Skeletal muscle tissue (tissue), 4 donors: Measurements from ENCODE around the gene SEMA4C. TPM values are rescaled to one million over a fixed set of nuclear protein-coding genes. Genes with fewer than 3 reads are reported as not detected.
A peak's percentile ranks its signal among the peaks of the same experiment; 100 is the strongest.
"Not testable (repeated sequence)": the region's sequence is repeated elsewhere in the genome, so short reads cannot be mapped to it uniquely, and the experiment has no call there.

Experiments
- H3K27ac ChIP-seq: one replicate; pipeline ENCODE4 v1.7.0; 2013; ENCODE audit warnings: mild to moderate bottlenecking, low read depth, low read length, inconsistent platforms
- H3K27me3 ChIP-seq, 3 donors: one replicate each; pipeline ENCODE4 v1.7.0; 2013; ENCODE audit warnings: low read length in 3 of 3; ENCODE audit not compliant: control insufficient read depth in 3 of 3, insufficient read depth in 3 of 3
- H3K36me3 ChIP-seq, 3 donors: one replicate each; pipeline ENCODE4 v1.7.0; 2013; ENCODE audit warnings: low read length in 3 of 3; ENCODE audit not compliant: control insufficient read depth in 3 of 3, insufficient read depth in 3 of 3
- H3K4me1 ChIP-seq, 3 donors: one replicate each; pipeline ENCODE4 v1.7.0; 2013; ENCODE audit warnings: low read length in 3 of 3, mild to moderate bottlenecking in 3 of 3; ENCODE audit not compliant: control insufficient read depth in 3 of 3, insufficient read depth in 3 of 3
- H3K4me3 ChIP-seq, 3 donors: one replicate each; pipeline ENCODE4 v1.7.0; 2013; ENCODE audit warnings: low read length in 3 of 3
- H3K9ac ChIP-seq, 3 donors: one replicate each; pipeline ENCODE4 v1.7.0; 2013; ENCODE audit warnings: low read length in 3 of 3, mild to moderate bottlenecking in 3 of 3, moderate library complexity in 2 of 3, low read depth in 1 of 3
- H3K9me3 ChIP-seq, 3 donors: one replicate each; pipeline ENCODE4 v1.7.0; 2013; ENCODE audit warnings: low read length in 3 of 3; ENCODE audit not compliant: control insufficient read depth in 3 of 3
- total RNA-seq: library from RNA; depleted of rRNA; stranded (reverse); fragments of >200 nt; gene quantifications from one replicate; pipeline ENCODE4 v1.2.3, GENCODE V29; 2014
- donor health status: Osteomylitis.

SEMA4C gene
- total RNA-seq, 1 donor from 2014 or later = 29.7 TPM

GRCh38 chr2:96890726-96891385 lies 21.0 kb upstream of the SEMA4C start:
- no peak overlapping the region for H3K4me3 ChIP-seq
- H3K27ac ChIP-seq = no peak overlapping the region
- no peaks in the 10 kb centered on the region for H3K27me3 ChIP-seq
- H3K9me3 ChIP-seq = no peaks in the 10 kb centered on the region
- peak overlapping the region in 1 of 3 donors; percentile 66 for H3K9ac ChIP-seq
- no peaks in the 10 kb centered on the region for H3K36me3 ChIP-seq
- H3K4me1 ChIP-seq = peaks cover 67 to 72% (median 68%) of the 10 kb centered on the region in 3 donors

DNA sequence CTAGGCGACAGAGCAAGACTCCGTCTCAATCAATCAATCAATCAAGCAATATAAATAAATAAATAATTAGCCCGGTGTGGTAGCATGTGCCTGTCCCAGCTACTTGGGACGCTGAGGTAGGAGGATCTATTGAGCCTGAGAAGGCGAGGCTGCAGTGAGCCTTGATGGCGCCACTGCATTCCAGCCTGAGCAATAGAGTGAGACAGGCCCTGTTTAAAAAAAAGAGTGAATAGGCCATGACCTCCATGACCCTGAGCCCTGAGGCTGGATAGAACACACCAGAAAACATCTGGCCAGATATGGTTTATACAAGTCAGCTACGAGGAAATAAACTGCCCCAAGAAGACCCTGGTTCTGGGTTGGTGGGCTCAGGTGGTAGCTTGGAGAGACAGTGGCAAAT lies 20.4 kb upstream of the SEMA4C start:
- Histone ChIP-seq H3K9ac (no peak overlapping the region), H3K4me3 (no peak overlapping the region), H3K36me3 (no peaks in the 10 kb centered on the region), H3K9me3 (no peaks in the 10 kb centered on the region), H3K27me3 (no peaks in the 10 kb centered on the region), H3K4me1 (peaks cover 61 to 66% (median 64%) of the 10 kb centered on the region in 3 donors), H3K27ac (no peak overlapping the region)

- H3K9me3 ChIP-seq, H3K9ac ChIP-seq, H3K36me3 ChIP-seq, H3K27ac ChIP-seq, H3K27me3 ChIP-seq, H3K4me3 ChIP-seq: not testable (repeated sequence)
- peaks cover 55 to 64% (median 59%) of the 10 kb centered on the region in 3 donors for H3K4me1 ChIP-seq
Observed at GRCh38 chr2:96889502-96889901, 19.6 kb upstream of the SEMA4C start.

- no peaks in the 10 kb centered on the region for H3K9me3 ChIP-seq
- H3K27ac ChIP-seq = peak overlapping the region; percentile 61
- H3K4me3 ChIP-seq = peak overlapping the region in 1 of 3 donors; percentile 21
- H3K27me3 ChIP-seq = no peaks in the 10 kb centered on the region
- H3K36me3 ChIP-seq = no peaks in the 10 kb centered on the region
- peak overlapping the region; percentile 29 to 69 (median 51) for H3K9ac ChIP-seq
- peaks cover 49 to 57% (median 52%) of the 10 kb centered on the region in 3 donors for H3K4me1 ChIP-seq
Observed at GRCh38 chr2:96888072-96889011, 18.5 kb upstream of the SEMA4C start.

DNA sequence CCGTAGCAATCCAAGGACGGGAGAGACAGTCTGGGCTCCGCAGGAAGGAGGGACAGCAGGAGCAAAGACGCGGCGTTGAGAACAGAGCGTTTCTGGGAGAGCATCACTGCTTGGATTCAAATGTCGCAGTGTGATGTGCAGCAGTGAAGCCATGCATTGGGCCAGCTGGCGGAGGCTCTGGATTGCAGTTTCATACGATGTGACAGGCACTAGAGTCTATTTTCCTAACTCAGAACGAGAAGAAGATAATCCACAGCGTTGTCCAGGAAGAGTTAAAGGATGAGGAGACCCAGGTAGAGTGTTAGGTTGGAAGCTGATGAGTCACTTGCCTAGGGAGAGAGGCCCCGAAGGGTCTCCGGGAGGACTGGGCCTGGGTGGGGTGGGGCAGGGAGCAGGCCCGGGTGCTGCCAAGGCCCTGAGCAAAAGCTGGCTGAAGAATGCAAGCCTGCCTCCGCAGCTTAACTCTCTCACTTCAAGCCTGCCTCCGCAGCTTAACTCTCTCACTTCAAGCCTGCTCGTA lies 17.7 kb upstream of the SEMA4C start:
- peak overlapping the region; percentile 61 for H3K27ac ChIP-seq
- H3K9me3 ChIP-seq = no peaks in the 10 kb centered on the region
- H3K27me3 ChIP-seq = no peaks in the 10 kb centered on the region
- H3K4me1 ChIP-seq = peaks cover 42 to 51% (median 44%) of the 10 kb centered on the region in 3 donors
- H3K36me3 ChIP-seq = no peaks in the 10 kb centered on the region
- H3K9ac ChIP-seq = peak overlapping the region in 1 of 3 donors; percentile 34
- peak overlapping the region in 1 of 3 donors; percentile 17 for H3K4me3 ChIP-seq

GRCh38 chr2:96885432-96886347 lies 15.8 kb upstream of the SEMA4C start:
- Histone ChIP-seq H3K9me3 (no peaks in the 10 kb centered on the region), H3K4me3 (no peak overlapping the region), H3K27me3 (peaks cover 0 to 2% (median 0%) of the 10 kb centered on the region in 3 donors), H3K36me3 (no peaks in the 10 kb centered on the region), H3K9ac (no peak overlapping the region), H3K4me1 (peaks cover 25 to 36% (median 26%) of the 10 kb centered on the region in 3 donors), H3K27ac (no peak overlapping the region)

GRCh38 chr2:96884299-96885094 lies 14.6 kb upstream of the SEMA4C start:
- Histone ChIP-seq H3K27ac (no peak overlapping the region), H3K36me3 (no peaks in the 10 kb centered on the region), H3K4me1 (peaks cover 20 to 31% (median 23%) of the 10 kb centered on the region in 3 donors), H3K9ac (no peak overlapping the region), H3K27me3 (peaks cover 0 to 2% (median 0%) of the 10 kb centered on the region in 3 donors), H3K9me3 (no peaks in the 10 kb centered on the region), H3K4me3 (no peak overlapping the region)

GRCh38 chr2:96883306-96883705 lies 13.4 kb upstream of the SEMA4C start:
- Histone ChIP-seq H3K9me3 (no peaks in the 10 kb centered on the region), H3K27ac (no peak overlapping the region), H3K4me3 (no peak overlapping the region), H3K9ac (peak overlapping the region in 1 of 3 donors; percentile 5), H3K36me3 (no peaks in the 10 kb centered on the region), H3K4me1 (peaks cover 13 to 22% (median 16%) of the 10 kb centered on the region in 3 donors), H3K27me3 (peaks cover 0 to 2% (median 0%) of the 10 kb centered on the region in 3 donors)

DNA sequence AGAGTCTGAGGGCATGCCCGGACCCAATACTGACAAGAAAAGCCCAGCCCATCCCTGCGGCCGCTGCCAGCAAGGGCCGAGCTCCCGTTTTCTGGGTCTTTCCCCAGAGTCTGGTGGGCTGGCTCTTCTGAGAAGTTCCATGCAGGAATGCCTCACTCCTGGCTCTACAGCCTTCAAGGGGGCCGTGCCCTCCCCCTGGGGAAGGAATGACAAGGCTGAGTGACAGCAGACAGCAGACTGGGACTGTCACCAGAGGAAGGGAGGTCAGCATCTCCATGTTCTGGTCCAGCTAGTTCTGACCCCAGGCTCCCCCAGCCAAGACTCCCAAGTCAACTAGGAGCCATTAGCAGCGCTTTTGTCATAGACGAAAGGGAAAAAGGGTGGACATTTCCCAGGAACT lies 13.0 kb upstream of the SEMA4C start:
- no peak overlapping the region for H3K4me3 ChIP-seq
- H3K9me3 ChIP-seq = no peaks in the 10 kb centered on the region
- peaks cover 0 to 2% (median 0%) of the 10 kb centered on the region in 3 donors for H3K27me3 ChIP-seq
- peak overlapping the region in 1 of 3 donors; percentile 5 for H3K9ac ChIP-seq
- H3K36me3 ChIP-seq = no peaks in the 10 kb centered on the region
- H3K4me1 ChIP-seq = peaks cover 9 to 18% (median 12%) of the 10 kb centered on the region in 3 donors
- H3K27ac ChIP-seq = no peak overlapping the region
